MM.1S (cell line): Measurements from ENCODE around the gene ST7.

Source experiments
- DNase-seq: peaks from one replicate; pipeline ENCODE4 v3.0.0-alpha.2; 2015
- H2AFZ ChIP-seq: fragments of 300-600 bp; sonication (generic); 2 replicates; pipeline ENCODE4 v1.6.0; 2016; ENCODE audit warnings: antibody characterized with exemption, low read length
- H3F3A ChIP-seq: fragments of 300-600 bp; sonication (generic); 2 replicates; pipeline ENCODE4 v1.6.1; 2016; ENCODE audit warnings: mild to moderate bottlenecking, antibody characterized with exemption, low read length, moderate library complexity, mixed read lengths; ENCODE audit not compliant: insufficient read depth
- H3K27ac ChIP-seq: fragments of 300-600 bp; sonication (generic); 2 replicates; pipeline ENCODE4 v1.5.1; 2016; ENCODE audit warnings: mild to moderate bottlenecking, low read length
- H3K27me3 ChIP-seq: fragments of 300-600 bp; sonication (generic); replicated peaks from 2 replicates; pipeline ENCODE4 v1.6.0; 2016; ENCODE audit warnings: low read length; ENCODE audit not compliant: insufficient read depth
- H3K36me3 ChIP-seq: fragments of 300-600 bp; sonication (generic); replicated peaks from 2 replicates; pipeline ENCODE4 v1.6.1; 2016; ENCODE audit warnings: mild to moderate bottlenecking, low read length, mixed read lengths; ENCODE audit not compliant: insufficient read depth
- H3K4me1 ChIP-seq: fragments of 300-600 bp; sonication (generic); 2 replicates; pipeline ENCODE4 v1.6.1; 2016; ENCODE audit warnings: low read length, mixed read lengths
- H3K4me2 ChIP-seq: fragments of 300-600 bp; sonication (generic); 2 replicates; pipeline ENCODE4 v1.6.0; 2016; ENCODE audit warnings: low read depth, low read length
- H3K4me3 ChIP-seq: fragments of 300-600 bp; sonication (generic); 2 replicates; pipeline ENCODE4 v1.5.1; 2016; ENCODE audit warnings: low read length, mixed read lengths
- H3K79me2 ChIP-seq: fragments of 300-600 bp; sonication (generic); 2 replicates; pipeline ENCODE4 v1.6.1; 2016; ENCODE audit warnings: mixed run types, low read length, mixed read lengths
- H3K9ac ChIP-seq: fragments of 300-600 bp; sonication (generic); 2 replicates; pipeline ENCODE4 v1.6.1; 2016; ENCODE audit warnings: low read length, mixed read lengths
- H3K9me2 ChIP-seq: fragments of 300-600 bp; sonication (generic); replicated peaks from 2 replicates; pipeline ENCODE4 v1.6.1; 2016; ENCODE audit warnings: mild to moderate bottlenecking, low read length, mixed read lengths; ENCODE audit not compliant: insufficient read depth
- H3K9me3 ChIP-seq: fragments of 300-600 bp; sonication (generic); replicated peaks from 2 replicates; pipeline ENCODE4 v1.6.1; 2016; ENCODE audit warnings: mild to moderate bottlenecking, low read length, mixed read lengths; ENCODE audit not compliant: insufficient read depth
- H4K20me1 ChIP-seq: fragments of 300-600 bp; sonication (generic); 2 replicates; pipeline ENCODE4 v1.6.1; 2016; ENCODE audit warnings: mild to moderate bottlenecking, low read length, moderate library complexity, mixed read lengths; ENCODE audit not compliant: insufficient read depth
- CTCF ChIP-seq: fragments of 300-600 bp; sonication (generic); IDR thresholded peaks from 2 replicates; pipeline ENCODE4 v1.5.1; 2016; ENCODE audit warnings: antibody characterized with exemption, low read length, mixed read lengths
- EZH2 ChIP-seq: fragments of 300-600 bp; sonication (generic); optimal IDR thresholded peaks from 2 replicates; pipeline ENCODE3; 2017; ENCODE audit warnings: low read depth, mild to moderate bottlenecking, antibody characterized with exemption, low read length, mixed read lengths
- EZH2phosphoT487 ChIP-seq: fragments of 300-600 bp; sonication (generic); IDR thresholded peaks from 2 replicates; pipeline ENCODE4 v1.6.1; 2018; ENCODE audit warnings: antibody characterized with exemption, low read length

Gene ST7

GRCh38 chr7:117101026-117101425, 147.7 kb downstream of the ST7 start:
- Histone ChIP-seq H3K4me3 (no peak overlapping the region), H3K9ac (no peak overlapping the region), H4K20me1 (no peaks in the 10 kb centered on the region), H3K27me3 (no peaks in the 10 kb centered on the region), H3K27ac (no peak overlapping the region), H2AFZ (no peak overlapping the region), H3K9me3 (no peaks in the 10 kb centered on the region), H3K79me2 (peaks cover 5% of the 10 kb centered on the region), H3K4me2 (no peak overlapping the region), H3K4me1 (no peaks in the 10 kb centered on the region), H3F3A (no peaks in the 10 kb centered on the region), H3K9me2 (no peaks in the 10 kb centered on the region), H3K36me3 (no peaks in the 10 kb centered on the region)
- DNase-seq, result no peak
- TF ChIP-seq EZH2phosphoT487 (no peak), CTCF (no peak), EZH2 (no peak)

- 0 out of 2 replicates have a peak, but pooled peaks cover 3% of the 10 kb centered on the region for H3K79me2 ChIP-seq
- no peaks in the 10 kb centered on the region for H3K27me3 ChIP-seq
- no peaks in the 10 kb centered on the region for H3K9me2 ChIP-seq
- no peaks in the 10 kb centered on the region for H3K9me3 ChIP-seq
- H2AFZ ChIP-seq, result peak overlapping the region; percentile 57
- TF ChIP-seq EZH2, result no peak
- no peak for TF ChIP-seq EZH2phosphoT487
- no peak for TF ChIP-seq CTCF
- H3K4me2 ChIP-seq, result peak overlapping the region; percentile 80
- DNase-seq, result peak; percentile 91
- peak overlapping the region; percentile 16; the same call in 1 of the 2 replicates for H3K9ac ChIP-seq
- H3K36me3 ChIP-seq, result no peaks in the 10 kb centered on the region
- H3K4me3 ChIP-seq, result peak overlapping the region; percentile 34
- peak overlapping the region; percentile 39; the same call in 1 of the 2 replicates for H3K27ac ChIP-seq
- peaks cover 15% of the 10 kb centered on the region for H3F3A ChIP-seq
- H3K4me1 ChIP-seq, result peaks cover 19% of the 10 kb centered on the region
- H4K20me1 ChIP-seq, result peaks cover 3% of the 10 kb centered on the region; the same call in 1 of the 2 replicates
Observed at GRCh38 chr7:117110480-117111315, 157.4 kb downstream of the ST7 start.

GRCh38 chr7:117111535-117111934, 158.2 kb downstream of the ST7 start:
- TF ChIP-seq CTCF, result no peak
- TF ChIP-seq EZH2, result no peak
- TF ChIP-seq EZH2phosphoT487, result no peak
- Histone ChIP-seq H4K20me1 (peaks cover 3% of the 10 kb centered on the region; the same call in 1 of the 2 replicates), H3K4me2 (peak overlapping the region; percentile 80; the same call in 1 of the 2 replicates), H3K79me2 (0 out of 2 replicates have a peak, but pooled peaks cover 3% of the 10 kb centered on the region), H3K4me3 (no peak overlapping the region), H3K4me1 (peaks cover 19% of the 10 kb centered on the region), H3K9me2 (no peaks in the 10 kb centered on the region), H3K9ac (no peak overlapping the region), H2AFZ (no peak overlapping the region), H3K36me3 (no peaks in the 10 kb centered on the region), H3K9me3 (no peaks in the 10 kb centered on the region), H3F3A (peaks cover 15% of the 10 kb centered on the region), H3K27me3 (no peaks in the 10 kb centered on the region), H3K27ac (no peak overlapping the region)
- no peak for DNase-seq
